HEK293T (cell line): ENCODE results near the gene SLC25A39.
"Not testable (repeated sequence)": the region's sequence is repeated elsewhere in the genome, so short reads cannot be mapped to it uniquely, and the experiment has no call there.

Experiments
- CTCF ChIA-PET: fragments of 350-600 bp; formaldehyde crosslinking; extraction: SDS; loops from one replicate; lab custom pipeline; 2021; ENCODE audit warnings: antibody characterized with exemption, inconsistent platforms; lab: Yijun Ruan, JAX
- POLR2A ChIA-PET: fragments of 350-600 bp; formaldehyde crosslinking; extraction: SDS; loops from one replicate; lab custom pipeline; 2020; ENCODE audit warnings: antibody characterized with exemption, inconsistent platforms; lab: Yijun Ruan, JAX
- DNase-seq: peaks from one replicate; pipeline ENCODE4 v3.0.0; 2012; ENCODE audit warnings: mixed read lengths; ENCODE audit errors: extremely low spot score
- ARNT ChIP-seq: fragments of 450-650 bp; IDR thresholded peaks from 2 replicates; pipeline ENCODE4 v1.6.1; 2017; ENCODE audit warnings: mild to moderate bottlenecking
- BHLHE40 ChIP-seq: fragments of 450-650 bp; IDR thresholded peaks from 2 replicates; pipeline ENCODE4 v1.6.1; 2016; ENCODE audit warnings: mild to moderate bottlenecking, moderate library complexity, borderline replicate concordance
- CTBP1 ChIP-seq: fragments of 450-650 bp; IDR thresholded peaks from 2 replicates; pipeline ENCODE4 v1.6.1; 2016; ENCODE audit warnings: borderline replicate concordance
- ELF4 ChIP-seq: fragments of 450-650 bp; IDR thresholded peaks from 2 replicates; pipeline ENCODE4 v1.6.1; 2017; ENCODE audit warnings: antibody characterized with exemption
- FOXA1 ChIP-seq: fragments of 450-650 bp; IDR thresholded peaks from 2 replicates; pipeline ENCODE4 v1.6.1; 2016; ENCODE audit warnings: mild to moderate bottlenecking
- FOXK2 ChIP-seq: fragments of 450-650 bp; IDR thresholded peaks from 2 replicates; pipeline ENCODE4 v1.6.1; 2016; ENCODE audit warnings: mild to moderate bottlenecking
- FOXM1 ChIP-seq: fragments of 450-650 bp; IDR thresholded peaks from 2 replicates; pipeline ENCODE4 v1.6.1; 2017; ENCODE audit warnings: mild to moderate bottlenecking, borderline replicate concordance
- HDGF ChIP-seq: fragments of 450-650 bp; IDR thresholded peaks from 2 replicates; pipeline ENCODE4 v1.6.1; 2017; ENCODE audit warnings: antibody characterized with exemption, borderline replicate concordance
- L3MBTL2 ChIP-seq: fragments of 450-650 bp; conservative IDR thresholded peaks from 2 replicates; pipeline ENCODE4 v1.6.1; 2016; ENCODE audit warnings: mild to moderate bottlenecking
- LEF1 ChIP-seq: fragments of 450-650 bp; IDR thresholded peaks from 2 replicates; pipeline ENCODE4 v1.6.1; 2017; ENCODE audit warnings: mild to moderate bottlenecking, borderline replicate concordance
- NFRKB ChIP-seq: fragments of 450-650 bp; IDR thresholded peaks from 2 replicates; pipeline ENCODE4 v1.6.1; 2016; ENCODE audit warnings: mild to moderate bottlenecking, moderate library complexity
- SP1 ChIP-seq: fragments of 450-650 bp; IDR thresholded peaks from 2 replicates; pipeline ENCODE4 v1.6.1; 2017
- SUZ12 ChIP-seq: fragments of 450-650 bp; IDR thresholded peaks from 2 replicates; pipeline ENCODE4 v1.6.1; 2016; ENCODE audit warnings: mild to moderate bottlenecking
- TARDBP ChIP-seq: fragments of 450-650 bp; IDR thresholded peaks from 2 replicates; pipeline ENCODE4 v1.6.1; 2016
- ZNF384 ChIP-seq: fragments of 450-650 bp; IDR thresholded peaks from 2 replicates; pipeline ENCODE4 v1.6.1; 2016
- TF ChIP-seq, protein P1 (sequence below): fragments of 450-650 bp; IDR thresholded peaks from 2 replicates; pipeline ENCODE4 v1.6.1; 2016

Gene SLC25A39, protein sequence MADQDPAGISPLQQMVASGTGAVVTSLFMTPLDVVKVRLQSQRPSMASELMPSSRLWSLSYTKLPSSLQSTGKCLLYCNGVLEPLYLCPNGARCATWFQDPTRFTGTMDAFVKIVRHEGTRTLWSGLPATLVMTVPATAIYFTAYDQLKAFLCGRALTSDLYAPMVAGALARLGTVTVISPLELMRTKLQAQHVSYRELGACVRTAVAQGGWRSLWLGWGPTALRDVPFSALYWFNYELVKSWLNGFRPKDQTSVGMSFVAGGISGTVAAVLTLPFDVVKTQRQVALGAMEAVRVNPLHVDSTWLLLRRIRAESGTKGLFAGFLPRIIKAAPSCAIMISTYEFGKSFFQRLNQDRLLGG

DNA sequence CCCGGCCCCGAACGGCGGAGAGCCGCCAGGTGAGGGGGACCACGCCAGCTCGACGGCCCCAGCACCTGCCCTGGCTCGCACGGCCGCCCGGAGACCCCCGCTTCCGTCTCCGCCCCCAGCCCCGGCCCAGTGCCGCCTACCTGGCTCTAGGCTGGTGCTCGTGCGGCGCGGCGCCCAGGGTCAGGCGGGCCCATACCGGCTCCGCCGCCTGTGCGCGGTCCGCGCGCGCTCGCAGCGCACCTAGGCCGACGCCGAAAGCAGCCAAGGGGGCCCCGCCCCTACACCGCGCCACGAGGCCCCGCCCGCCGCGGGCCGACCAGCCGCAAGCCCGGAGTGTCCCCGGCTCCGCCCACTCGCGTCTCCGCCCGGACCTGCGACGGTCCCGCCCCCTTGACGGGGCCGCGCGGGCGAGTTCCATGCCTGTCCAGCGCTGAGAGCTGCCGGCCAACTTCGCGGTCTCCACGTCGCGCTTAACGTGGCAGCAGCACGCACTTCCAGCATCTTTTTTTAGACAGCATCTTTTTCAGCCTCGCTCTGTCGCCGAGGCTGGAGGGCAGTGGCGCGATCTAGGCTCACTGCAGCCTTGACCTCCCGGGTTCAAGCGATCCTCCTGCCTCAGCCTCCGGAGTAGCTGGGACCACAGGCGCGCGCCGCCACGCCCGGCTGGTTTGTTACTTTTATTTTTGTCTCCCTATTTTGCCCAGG lies at the start of gene SLC25A39:
SLC25A39 (minus strand) TSS at position 253 of the 705 bp plus-strand sequence. CDS start 1,261 bp downstream, outside the sequence.
- peak; percentile 92 for DNase-seq
- TF ChIP-seq FOXM1 (peak; percentile 91), TARDBP (no peak; the same call in 1 of the 2 replicates), ARNT (0 out of 2 replicates have a peak, but pooled peaks have one; percentile 41), L3MBTL2 (no peak), CTBP1 (peak; percentile 16; the same call in 1 of the 2 replicates), FOXK2 (no peak)
- TF ChIP-seq, protein P1, sequence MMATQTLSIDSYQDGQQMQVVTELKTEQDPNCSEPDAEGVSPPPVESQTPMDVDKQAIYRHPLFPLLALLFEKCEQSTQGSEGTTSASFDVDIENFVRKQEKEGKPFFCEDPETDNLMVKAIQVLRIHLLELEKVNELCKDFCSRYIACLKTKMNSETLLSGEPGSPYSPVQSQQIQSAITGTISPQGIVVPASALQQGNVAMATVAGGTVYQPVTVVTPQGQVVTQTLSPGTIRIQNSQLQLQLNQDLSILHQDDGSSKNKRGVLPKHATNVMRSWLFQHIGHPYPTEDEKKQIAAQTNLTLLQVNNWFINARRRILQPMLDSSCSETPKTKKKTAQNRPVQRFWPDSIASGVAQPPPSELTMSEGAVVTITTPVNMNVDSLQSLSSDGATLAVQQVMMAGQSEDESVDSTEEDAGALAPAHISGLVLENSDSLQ, result no peak
- ChIA-PET POLR2A (interaction anchor here (0.7 to 2.0 kb wide), 8 partner anchors 23 to 201 kb away, joined by 3 to 11 read pairs (median 4); partner anchors contain the start of genes HDAC5, TMUB2 and UBTF), CTCF (interaction anchor here (1.1 kb wide), 1 partner anchor 38 kb away, joined by 3 read pairs; the partner anchor contains the start of gene FAM171A2)

DNA sequence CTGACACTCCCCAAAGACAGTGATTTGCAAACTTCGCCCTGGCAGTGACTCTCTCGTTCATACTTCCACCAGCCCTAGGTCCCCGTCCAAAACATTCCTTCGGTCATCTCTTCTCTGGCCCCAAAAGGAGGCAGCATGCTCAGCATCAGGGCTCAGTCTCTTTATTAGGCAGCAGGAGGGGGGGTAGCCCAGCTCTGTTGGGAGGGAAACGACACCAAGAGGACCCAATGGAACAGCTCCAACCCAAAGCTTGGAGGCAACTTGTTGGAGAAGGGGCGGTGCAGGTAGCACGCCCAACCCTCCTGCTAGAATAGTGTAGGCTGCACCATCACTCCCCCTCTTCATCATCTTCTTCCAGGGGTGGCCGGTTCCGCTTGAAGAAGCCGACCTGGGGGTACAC lies 47.4 kb upstream of the SLC25A39 start:
- TF ChIP-seq LEF1 (no peak), FOXM1 (no peak), SUZ12 (no peak), BHLHE40 (no peak), L3MBTL2 (no peak), FOXA1 (no peak), ELF4 (no peak), HDGF (no peak), SP1 (no peak), CTBP1 (no peak), ZNF384 (no peak), ARNT (no peak), NFRKB (no peak), TARDBP (no peak), FOXK2 (no peak)
- TF ChIP-seq, protein P1, result no peak
- ChIA-PET CTCF (interaction anchor here (0.6 kb wide), 1 partner anchor 434 kb away, joined by 5 read pairs; no protein-coding TSS in a partner anchor), POLR2A (interaction anchor here (0.7 to 0.8 kb wide), 2 partner anchors 9 to 13 kb away, joined by 3 read pairs; no protein-coding TSS in a partner anchor)
- no peak for DNase-seq

DNA sequence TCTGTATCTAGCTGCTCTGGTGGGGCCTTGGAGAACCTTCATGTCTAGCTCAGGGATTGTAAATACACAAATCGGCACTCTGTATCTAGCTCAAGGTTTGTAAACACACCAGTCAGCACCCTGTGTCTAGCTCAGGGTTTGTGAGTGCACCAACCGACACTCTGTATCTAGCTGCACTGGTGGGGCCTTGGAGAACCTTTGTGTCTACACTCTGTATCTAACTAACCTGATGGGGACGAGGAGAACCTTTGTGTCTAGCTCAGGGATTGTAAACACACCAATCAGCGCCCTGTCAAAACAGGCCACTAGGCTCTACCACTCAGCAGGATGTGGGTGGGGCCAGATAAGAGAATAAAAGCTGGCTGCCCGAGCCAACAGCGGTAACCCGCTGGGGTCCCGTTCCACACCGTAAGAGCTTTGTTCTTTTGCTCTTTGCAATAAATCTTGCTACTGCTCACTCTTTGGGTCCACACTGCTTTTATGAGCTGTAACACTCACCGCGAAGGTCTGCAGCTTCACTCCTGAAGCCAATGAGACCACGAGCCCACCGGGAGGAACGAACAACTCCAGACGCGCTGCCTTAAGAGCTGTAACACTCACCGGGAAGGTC lies 44.9 kb upstream of the SLC25A39 start:
- TF ChIP-seq, protein P1, result peak; percentile 64
- POLR2A ChIA-PET, result interaction anchor here (1.0 to 2.0 kb wide), 5 partner anchors 13 to 142 kb away, joined by 3 to 5 read pairs (median 3); partner anchors contain the start of gene GPATCH8
- CTCF ChIA-PET, result interaction anchor here (0.7 to 1.4 kb wide), 3 partner anchors 7 to 30 kb away, joined by 3 to 4 read pairs (median 4); no protein-coding TSS in a partner anchor
- DNase-seq, result not testable (repeated sequence)

DNA sequence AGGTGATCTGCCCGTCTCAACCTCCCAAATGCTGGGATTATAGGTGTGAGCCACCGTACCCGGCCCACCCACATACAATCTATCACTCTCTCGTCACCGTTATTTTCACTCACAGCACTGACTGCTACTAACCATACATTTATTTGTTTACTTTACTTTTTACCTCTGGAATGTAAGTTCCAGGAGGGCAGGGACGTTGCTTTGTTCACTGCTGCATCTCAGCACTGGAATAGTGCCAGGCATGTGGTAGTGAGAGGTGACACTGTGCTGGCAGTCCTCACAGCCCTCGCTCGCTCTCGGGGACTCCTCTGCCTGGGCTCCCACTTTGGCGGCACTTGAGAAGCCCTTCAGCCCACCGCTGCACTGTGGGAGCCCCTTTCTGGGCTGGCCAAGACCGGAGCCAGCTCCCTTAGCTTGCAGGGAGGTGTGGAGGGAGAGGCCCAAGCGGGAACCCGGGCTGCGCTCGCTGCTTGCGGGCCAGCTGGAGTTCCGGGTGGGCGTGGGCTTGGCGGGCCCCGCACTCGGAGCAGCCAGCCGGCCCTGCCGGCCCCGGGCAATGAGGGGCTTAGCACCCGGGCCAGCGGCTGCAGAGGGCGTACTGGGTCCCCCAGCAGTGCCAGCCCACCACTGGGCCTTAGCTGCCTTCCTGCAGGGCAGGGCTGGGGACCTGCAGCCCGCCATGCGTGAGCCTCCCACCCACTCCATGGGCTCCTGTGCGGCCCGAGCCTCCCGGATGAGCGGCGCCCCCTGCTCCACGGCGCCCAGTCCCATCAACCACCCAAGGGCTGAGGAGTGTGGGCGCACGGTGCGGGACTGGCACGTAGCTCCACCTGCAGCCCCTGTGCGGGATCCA lies 44.0 kb upstream of the SLC25A39 start:
- ChIA-PET POLR2A (interaction anchor here (1.0 to 2.0 kb wide), 4 partner anchors 16 to 143 kb away, joined by 3 to 5 read pairs (median 3); partner anchors contain the start of gene GPATCH8), CTCF (interaction anchor here (0.7 kb wide), 1 partner anchor 30 kb away, joined by 3 read pairs; no protein-coding TSS in a partner anchor)
- not testable (repeated sequence) for DNase-seq

DNA sequence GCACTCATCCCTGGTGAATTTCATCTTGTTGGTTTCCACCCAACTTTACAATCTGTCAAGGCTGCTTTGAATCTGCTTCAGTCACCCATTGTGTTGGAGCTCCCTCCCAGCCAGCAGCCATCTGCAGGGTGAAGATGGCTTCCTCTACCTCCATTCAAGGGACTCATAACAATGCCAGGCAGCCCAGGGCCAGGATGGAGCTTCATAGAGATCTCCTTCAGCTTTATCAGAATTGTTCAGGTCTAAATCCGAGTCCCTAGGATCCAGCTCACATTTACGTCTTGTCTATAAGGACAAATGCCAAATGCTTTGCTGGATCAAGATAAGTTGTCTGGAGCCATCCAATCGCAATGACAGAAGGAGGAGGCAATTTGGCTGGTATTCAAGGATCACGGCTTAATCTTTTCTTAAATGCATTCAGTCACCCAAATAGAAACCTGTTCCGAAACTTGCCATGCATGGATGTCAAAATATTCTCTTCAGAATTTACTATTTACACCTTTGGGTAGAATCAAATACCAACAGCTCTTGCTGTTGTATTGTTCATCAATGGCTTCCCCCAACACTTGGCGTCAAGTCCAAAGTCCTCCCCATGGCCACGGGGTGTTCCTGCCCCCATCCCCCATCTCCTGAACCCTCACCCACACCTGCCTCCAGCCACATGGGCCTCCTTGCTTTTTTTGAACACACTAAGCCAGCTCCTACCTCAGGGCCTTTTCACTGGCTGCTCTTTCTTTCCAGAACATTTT lies 42.8 kb upstream of the SLC25A39 start:
- CTCF ChIA-PET, result interaction anchor here (1.0 to 1.7 kb wide), 2 partner anchors 9 to 156 kb away, joined by 3 to 4 read pairs; no protein-coding TSS in a partner anchor
- TF ChIP-seq ARNT (no peak), NFRKB (no peak), LEF1 (no peak), CTBP1 (no peak), HDGF (no peak), SUZ12 (no peak), BHLHE40 (no peak)
- TF ChIP-seq, protein P1, result no peak
- no peak for DNase-seq
- POLR2A ChIA-PET, result interaction anchor here (0.6 to 0.8 kb wide), 2 partner anchors 9 to 94 kb away, joined by 3 to 4 read pairs; no protein-coding TSS in a partner anchor

DNA sequence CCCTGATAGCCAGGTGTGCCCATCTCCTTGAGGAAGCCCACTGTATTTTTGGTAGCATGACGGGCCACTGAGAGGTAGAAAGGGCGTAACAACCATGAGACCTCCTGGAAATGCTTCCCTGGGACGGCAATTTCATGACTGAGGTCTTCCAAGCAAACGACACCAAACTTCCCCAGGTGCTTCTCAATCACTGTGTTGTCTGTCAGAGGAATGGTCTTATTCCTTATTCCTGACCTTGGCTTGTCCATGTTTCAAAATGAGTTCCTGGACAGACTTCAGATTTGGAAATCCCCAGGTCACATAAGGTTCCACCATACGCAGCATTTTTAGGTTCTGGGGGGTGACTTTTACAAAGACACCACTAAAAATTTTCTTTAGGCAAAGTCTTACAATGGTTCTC lies 40.4 kb upstream of the SLC25A39 start:
- DNase-seq, POLR2A ChIA-PET, CTCF ChIA-PET: not testable (repeated sequence)
